HCT116 (cell line): Measurements from ENCODE around the gene GUCY2C. TPM values are rescaled to one million over a fixed set of nuclear protein-coding genes. Genes with fewer than 3 reads are reported as not detected.

Experiments used
- ATAC-seq: fragments of 200-7000 bp; cut with Tn5 transposase; 2 replicates; pipeline ENCODE4 v1.9.1; 2020; ENCODE audit warnings: mild to moderate bottlenecking, moderate library complexity
- BruUV-seq: library from RNA; stranded (reverse); fragments of 400-500 nt; replicated peaks from 2 replicates; lab custom pipeline; 2021; lab: Mats Ljungman, UMichigan
- CTCF ChIA-PET: fragments of 300-600 bp; sonication (Branson Sonifier 250); formaldehyde crosslinking; loops from one replicate; lab custom pipeline; 2021; ENCODE audit warnings: antibody characterized with exemption; lab: Charles Lee
- POLR2A ChIA-PET: fragments of 300-600, 350-600 bp; sonication (Branson Sonifier 250); formaldehyde crosslinking; loops from one replicate; lab custom pipeline; 2021; ENCODE audit warnings: antibody characterized with exemption; lab: Charles Lee
- RAD21 ChIA-PET, 2 experiments: fragments of 300-600 bp; sonication (Branson Sonifier 250); formaldehyde crosslinking; loops; one replicate each; lab custom pipeline; 2023; ENCODE audit warnings: low total read pairs in 2 of 2; ENCODE audit not compliant: uncharacterized antibody in 2 of 2, unreplicated experiment in 2 of 2, low non-redundant PET in 1 of 2; lab: Charles Lee
- DNase-seq: peaks from one replicate; pipeline ENCODE4 v3.0.0-alpha.2; 2010; ENCODE audit warnings: low read depth, low spot score
- H2AFZ ChIP-seq: fragments of 200-600 bp; shearing (Covaris generic), sonication (generic); 2 replicates; pipeline ENCODE4 v1.6.1; 2017; ENCODE audit warnings: low read depth, mixed run types, mixed read lengths, antibody characterized with exemption, low read length; ENCODE audit not compliant: poor library complexity, severe bottlenecking
- H3K27ac ChIP-seq: 2 replicates; pipeline ENCODE4 v1.5.1; 2012; ENCODE audit warnings: low read depth, low read length
- H3K27me3 ChIP-seq: fragments of 200-600 bp; sonication (generic); 2 replicates; pipeline ENCODE4 v1.6.1; 2016; ENCODE audit warnings: mixed run types, low read length, mixed read lengths; ENCODE audit not compliant: insufficient read depth
- H3K36me3 ChIP-seq, 2 experiments: fragments of 200-500 bp in 1 of 2; fragments of 200-600 bp in 1 of 2; sonication (Bioruptor generic) in 1 of 2; sonication (generic) in 1 of 2; 2 replicates each; pipeline versions ENCODE4 v1.5.1 to v1.6.1; 2014 to 2016; ENCODE audit warnings: low read length in 2 of 2, inconsistent platforms in 1 of 2, mixed read lengths in 1 of 2, mixed run types in 1 of 2; ENCODE audit not compliant: insufficient read depth in 2 of 2, control insufficient read depth in 1 of 2
- H3K4me1 ChIP-seq, 2 experiments: fragments of 200-600 bp in 1 of 2; sonication (generic) in 1 of 2; 2 replicates each; pipeline versions ENCODE4 v1.5.1 to v1.6.1; 2012 to 2017; ENCODE audit warnings: low read length in 2 of 2, inconsistent platforms in 1 of 2, mild to moderate bottlenecking in 1 of 2, mixed read lengths in 1 of 2, mixed run types in 1 of 2, moderate library complexity in 1 of 2; ENCODE audit not compliant: insufficient read depth in 2 of 2, control insufficient read depth in 1 of 2
- H3K4me2 ChIP-seq: fragments of 200-600 bp; sonication (generic); 2 replicates; pipeline ENCODE4 v1.6.1; 2017; ENCODE audit warnings: mixed run types, low read length, mixed read lengths
- H3K4me3 ChIP-seq, 2 experiments: fragments of 200-600 bp in 1 of 2; sonication (generic) in 1 of 2; replicated peaks in 1 of 2; 2 replicates each; pipeline ENCODE4 v1.5.1; 2011 to 2016; ENCODE audit warnings: low read length in 2 of 2, control low read depth in 1 of 2, low read depth in 1 of 2, mild to moderate bottlenecking in 1 of 2, mixed read lengths in 1 of 2, mixed run types in 1 of 2
- H3K79me2 ChIP-seq: fragments of 200-600 bp; sonication (generic); 2 replicates; pipeline ENCODE4 v1.6.1; 2017; ENCODE audit warnings: mild to moderate bottlenecking, mixed run types, low read length, moderate library complexity, mixed read lengths; ENCODE audit not compliant: insufficient read depth
- H3K9ac ChIP-seq: fragments of 200-600 bp; sonication (generic); 2 replicates; pipeline ENCODE4 v1.6.1; 2016; ENCODE audit warnings: low read length, mixed read lengths
- H3K9me2 ChIP-seq: fragments of 200-600 bp; sonication (generic), shearing (Covaris generic); 2 replicates; pipeline ENCODE4 v1.6.1; 2017; ENCODE audit warnings: mixed run types, mild to moderate bottlenecking, moderate library complexity; ENCODE audit not compliant: insufficient read depth
- H3K9me3 ChIP-seq, 2 experiments: fragments of 200-500 bp in 1 of 2; fragments of 200-600 bp in 1 of 2; sonication (Bioruptor generic) in 1 of 2; sonication (generic) in 1 of 2; 2 replicates each; pipeline ENCODE4 v1.6.1; 2014 to 2017; ENCODE audit warnings: low read length in 2 of 2, mixed read lengths in 2 of 2, inconsistent platforms in 1 of 2, low read depth in 1 of 2, mild to moderate bottlenecking in 1 of 2, mixed run types in 1 of 2, moderate library complexity in 1 of 2; ENCODE audit not compliant: control insufficient read depth in 1 of 2, insufficient read depth in 1 of 2
- H4K20me1 ChIP-seq: fragments of 200-600 bp; sonication (generic), shearing (Covaris generic); 2 replicates; pipeline ENCODE4 v1.6.1; 2017; ENCODE audit warnings: mixed run types, mild to moderate bottlenecking, moderate library complexity; ENCODE audit not compliant: insufficient read depth
- CEBPB ChIP-seq: IDR thresholded peaks from 2 replicates; pipeline ENCODE4 v1.6.1; 2012; ENCODE audit warnings: low read depth
- EGR1 ChIP-seq: IDR thresholded peaks from 2 replicates; pipeline ENCODE4 v1.6.1; 2012; ENCODE audit warnings: low read depth
- ELF1 ChIP-seq: IDR thresholded peaks from 2 replicates; pipeline ENCODE4 v1.6.1; 2012; ENCODE audit warnings: low read depth, borderline replicate concordance
- EZH2 ChIP-seq: fragments of 200-600 bp; sonication (generic); IDR thresholded peaks from 2 replicates; pipeline ENCODE4 v1.6.1; 2017; ENCODE audit warnings: antibody characterized with exemption, mixed run types
- EZH2phosphoT487 ChIP-seq: fragments of 200-600 bp; IDR thresholded peaks from 2 replicates; pipeline ENCODE4 v1.6.1; 2018; ENCODE audit warnings: antibody characterized with exemption, borderline replicate concordance
- RAD21 ChIP-seq: IDR thresholded peaks from 2 replicates; pipeline ENCODE4 v1.6.1; 2012; ENCODE audit warnings: low read depth, mild to moderate bottlenecking
- SIN3A ChIP-seq: IDR thresholded peaks from 2 replicates; pipeline ENCODE4 v1.6.1; 2012; ENCODE audit warnings: low read depth
- intact Hi-C: fragments of 100-400 bp; cut with micrococcal nuclease; formaldehyde crosslinking; loops from 2 replicates; pipeline ENCODE4 v1.10.0; 2022
- total RNA-seq: library from RNA; stranded (reverse); gene quantifications from one replicate; pipeline ENCODE4 v1.2.1, GENCODE V29; 2021; ENCODE audit not compliant: unreplicated experiment
- TF ChIP-seq, protein P1 (sequence below): IDR thresholded peaks from 2 replicates; pipeline ENCODE4 v1.6.1; 2012

Gene GUCY2C
- total RNA-seq, 1 experiment from 2014 or later = not detected

DNA sequence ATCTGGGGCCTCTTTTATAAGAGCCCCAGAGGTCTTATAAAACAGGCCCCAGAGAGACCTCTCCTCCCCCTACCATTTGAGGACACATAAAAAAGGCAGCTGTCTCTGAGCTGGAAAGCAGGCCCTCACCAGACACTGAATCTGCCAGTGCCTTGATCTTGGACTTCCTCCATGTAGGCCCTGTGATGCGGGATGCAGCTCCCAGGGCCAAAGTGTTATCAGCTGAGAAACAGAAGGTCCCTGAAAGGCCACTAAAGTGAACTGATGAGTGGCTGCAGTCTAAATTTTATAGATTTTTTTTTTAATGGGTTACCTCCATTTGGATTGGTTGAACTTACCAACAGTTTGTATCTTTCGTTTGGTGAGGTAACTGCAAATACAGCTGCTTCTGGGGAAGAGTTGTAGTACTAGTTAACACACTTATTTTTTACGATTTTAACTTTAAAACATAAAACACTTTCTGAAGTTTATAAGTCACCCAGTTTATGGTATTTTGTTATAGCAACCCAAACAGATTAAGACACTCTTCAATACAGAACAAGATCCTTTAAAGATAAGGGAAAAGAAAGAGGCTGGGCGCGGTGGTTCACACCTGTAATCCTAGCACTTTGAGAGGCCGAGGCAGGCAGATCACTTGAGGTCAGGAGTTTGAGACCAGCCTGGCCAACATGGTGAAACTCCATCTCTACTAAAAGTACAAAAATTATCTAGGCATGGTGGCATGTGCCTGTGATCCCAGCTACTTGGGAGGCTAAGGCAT is 5.6 kb upstream of the GUCY2C start:
- CTCF ChIA-PET = no interaction called here
- Histone ChIP-seq H3K4me1 (no peaks in the 10 kb centered on the region), H3K79me2 (no peaks in the 10 kb centered on the region), H3K27ac (no peak overlapping the region), H3K9ac (no peak overlapping the region), H3K9me3 (no peaks in the 10 kb centered on the region), H3K9me2 (no peaks in the 10 kb centered on the region), H3K27me3 (no peaks in the 10 kb centered on the region), H3K4me2 (no peak overlapping the region), H3K36me3 (no peaks in the 10 kb centered on the region), H4K20me1 (no peaks in the 10 kb centered on the region), H3K4me3 (no peak overlapping the region), H2AFZ (no peak overlapping the region)
- no peak for DNase-seq
- TF ChIP-seq EGR1 = no peak
- no peak for TF ChIP-seq EZH2
- no peak for ATAC-seq
- no TSS peak for BruUV-seq
- POLR2A ChIA-PET = no interaction called here
- RAD21 ChIA-PET = no interaction called here
- intact Hi-C loops = no loop called here

DNA sequence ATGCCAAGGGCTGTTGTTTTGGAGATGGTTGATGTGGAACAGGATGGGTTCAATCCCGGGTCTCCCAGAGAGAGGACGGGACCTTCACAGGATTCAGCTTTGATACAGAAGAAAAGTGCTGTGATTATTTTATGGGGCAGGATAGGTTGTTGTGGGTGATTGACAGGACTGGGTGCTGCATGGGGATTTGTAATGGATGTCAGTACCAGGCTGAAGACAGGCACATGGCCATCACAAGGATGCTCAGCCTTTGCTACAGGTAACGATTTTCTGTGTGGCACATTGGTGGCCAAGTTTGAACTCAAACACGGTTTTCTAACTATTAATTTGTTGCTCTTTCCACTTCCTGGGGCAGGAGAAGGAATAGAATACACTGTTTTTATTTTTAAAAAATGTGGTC is 4.5 kb upstream of the GUCY2C start:
- POLR2A ChIA-PET = no interaction called here
- ATAC-seq (no peak), DNase-seq (no peak)
- Histone ChIP-seq H3K36me3 (no peaks in the 10 kb centered on the region), H3K4me3 (no peak overlapping the region), H3K9ac (no peak overlapping the region), H4K20me1 (no peaks in the 10 kb centered on the region), H3K79me2 (no peaks in the 10 kb centered on the region), H2AFZ (no peak overlapping the region), H3K4me2 (no peak overlapping the region), H3K27me3 (no peaks in the 10 kb centered on the region), H3K27ac (no peak overlapping the region), H3K4me1 (no peaks in the 10 kb centered on the region), H3K9me2 (no peaks in the 10 kb centered on the region), H3K9me3 (no peaks in the 10 kb centered on the region)
- CTCF ChIA-PET = no interaction called here
- BruUV-seq = no TSS peak
- TF ChIP-seq RAD21 = no peak
- TF ChIP-seq ELF1 = no peak
- TF ChIP-seq CEBPB = no peak
- TF ChIP-seq EZH2 = no peak
- no peak for TF ChIP-seq EZH2phosphoT487
- TF ChIP-seq, protein P1, sequence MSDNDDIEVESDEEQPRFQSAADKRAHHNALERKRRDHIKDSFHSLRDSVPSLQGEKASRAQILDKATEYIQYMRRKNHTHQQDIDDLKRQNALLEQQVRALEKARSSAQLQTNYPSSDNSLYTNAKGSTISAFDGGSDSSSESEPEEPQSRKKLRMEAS = no peak
- TF ChIP-seq SIN3A = no peak
- intact Hi-C loops = no loop called here
- RAD21 ChIA-PET = no interaction called here
